ENCODE data around the gene FZD10.

GRCh38 chr12:130130346-130130745 is 31.9 kb upstream of the FZD10 start:
- TF ChIP-seq POLR2A (IDR thresholded peaks at IDR 0.05) (no peak), CTCF (IDR thresholded peaks at IDR 0.05) (no peak), EP300 (IDR thresholded peaks at IDR 0.05) (no peak)

All from ovary (tissue), 3 donors.